ENCODE data around the gene RABL6. TPM values are rescaled to one million over a fixed set of nuclear protein-coding genes. Genes with fewer than 3 reads are reported as not detected.

The RABL6 gene
- total and polyA plus RNA-seq, 7 donors: 36.0 to 103 (median 55.9) TPM

DNA sequence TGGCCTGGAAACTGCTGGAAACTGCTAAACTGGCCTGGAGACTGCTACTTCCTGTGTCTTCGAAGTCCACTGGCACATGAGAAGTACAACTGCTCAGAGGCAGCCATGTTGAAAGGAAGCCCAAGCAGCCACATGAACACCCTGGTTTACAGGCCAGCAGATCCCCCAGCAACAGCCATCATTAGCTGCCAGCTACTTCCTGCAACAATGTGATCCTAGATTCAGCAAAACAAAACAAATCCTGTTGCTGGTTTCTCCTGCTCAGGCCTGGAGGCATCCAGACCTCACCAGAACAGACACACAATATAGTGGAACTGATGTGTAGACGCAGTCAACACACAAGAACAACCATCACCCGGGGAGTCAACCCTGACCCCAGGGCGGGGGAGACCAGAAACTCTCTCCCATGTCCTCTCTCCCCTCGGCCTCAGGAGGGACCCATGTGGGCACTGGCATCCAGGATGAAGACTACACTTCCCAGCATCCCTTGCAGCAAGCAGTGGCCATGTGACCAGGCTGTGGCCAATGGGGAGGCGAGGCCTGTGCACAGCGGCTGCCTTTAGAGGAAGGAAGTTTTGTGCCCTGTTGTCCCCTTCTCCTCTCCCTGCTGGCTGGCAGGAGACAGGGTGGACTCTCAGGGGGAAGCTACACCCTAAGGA lies 34.2 kb upstream of the RABL6 start:
- H3K4me3 ChIP-seq: no peak overlapping the region
- H3K36me3 ChIP-seq: no peaks in the 10 kb centered on the region
- no peak overlapping the region for H3K27ac ChIP-seq
- no peak for DNase-seq
- TF ChIP-seq, protein P1, sequence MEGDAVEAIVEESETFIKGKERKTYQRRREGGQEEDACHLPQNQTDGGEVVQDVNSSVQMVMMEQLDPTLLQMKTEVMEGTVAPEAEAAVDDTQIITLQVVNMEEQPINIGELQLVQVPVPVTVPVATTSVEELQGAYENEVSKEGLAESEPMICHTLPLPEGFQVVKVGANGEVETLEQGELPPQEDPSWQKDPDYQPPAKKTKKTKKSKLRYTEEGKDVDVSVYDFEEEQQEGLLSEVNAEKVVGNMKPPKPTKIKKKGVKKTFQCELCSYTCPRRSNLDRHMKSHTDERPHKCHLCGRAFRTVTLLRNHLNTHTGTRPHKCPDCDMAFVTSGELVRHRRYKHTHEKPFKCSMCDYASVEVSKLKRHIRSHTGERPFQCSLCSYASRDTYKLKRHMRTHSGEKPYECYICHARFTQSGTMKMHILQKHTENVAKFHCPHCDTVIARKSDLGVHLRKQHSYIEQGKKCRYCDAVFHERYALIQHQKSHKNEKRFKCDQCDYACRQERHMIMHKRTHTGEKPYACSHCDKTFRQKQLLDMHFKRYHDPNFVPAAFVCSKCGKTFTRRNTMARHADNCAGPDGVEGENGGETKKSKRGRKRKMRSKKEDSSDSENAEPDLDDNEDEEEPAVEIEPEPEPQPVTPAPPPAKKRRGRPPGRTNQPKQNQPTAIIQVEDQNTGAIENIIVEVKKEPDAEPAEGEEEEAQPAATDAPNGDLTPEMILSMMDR (IDR thresholded peaks at IDR 0.05): no peak
- TF ChIP-seq EP300 (IDR thresholded peaks at IDR 0.05) (no peak), POLR2A (IDR thresholded peaks at IDR 0.05) (no peak), POLR2AphosphoS5 (IDR thresholded peaks at IDR 0.05) (no peak)
- H3K9me3 ChIP-seq: peaks cover 0 to 4% (median 2%) of the 10 kb centered on the region in 4 donors
- intact Hi-C loops (cut with DNase I): no loop called here
- H3K4me1 ChIP-seq: no peaks in the 10 kb centered on the region
- 81 to 89% methylated on average over 7 of the region's 7 CpGs for WGBS, 2 donors
- no peaks in the 10 kb centered on the region for H3K27me3 ChIP-seq

DNA sequence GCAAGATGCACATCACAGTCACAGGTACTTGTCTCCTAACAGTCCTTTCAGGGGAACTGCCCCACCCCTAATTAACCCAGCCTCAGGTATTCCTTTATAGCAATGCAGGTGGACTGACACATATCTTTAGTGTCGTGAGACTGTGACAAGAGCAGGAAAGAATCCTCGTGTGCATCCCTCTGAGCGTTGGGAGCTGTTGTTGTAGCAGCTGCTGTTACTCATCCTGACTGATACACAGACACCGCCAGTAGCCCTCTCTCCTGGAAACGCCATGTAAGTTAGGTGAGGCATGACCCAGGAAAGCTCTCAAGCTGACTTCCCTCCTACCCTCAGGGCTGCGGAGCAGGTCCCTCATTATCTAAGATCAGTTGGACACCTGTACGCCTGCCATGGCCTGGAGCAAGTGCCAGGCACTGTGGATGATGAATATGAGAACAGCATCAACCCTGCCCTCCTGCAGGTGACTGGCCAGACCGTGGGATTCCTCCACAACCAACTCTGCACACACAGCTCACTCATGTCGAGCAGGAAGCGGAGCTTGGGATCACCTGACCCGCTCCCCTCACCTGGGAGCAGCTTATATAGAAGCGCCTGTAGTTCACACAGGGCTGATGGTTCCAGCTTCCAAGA lies 33.2 kb upstream of the RABL6 start:
- 90% methylated on average over 12 of the region's 12 CpGs for WGBS, 2 donors
- TF ChIP-seq, protein P1 (IDR thresholded peaks at IDR 0.05): no peak
- no peak for TF ChIP-seq POLR2AphosphoS5 (IDR thresholded peaks at IDR 0.05)
- no peak for TF ChIP-seq POLR2A (IDR thresholded peaks at IDR 0.05)
- no peak for TF ChIP-seq EP300 (IDR thresholded peaks at IDR 0.05)
- H3K36me3 ChIP-seq: no peaks in the 10 kb centered on the region
- H3K27me3 ChIP-seq: no peaks in the 10 kb centered on the region
- intact Hi-C loops (cut with DNase I): no loop called here
- no peaks in the 10 kb centered on the region for H3K4me1 ChIP-seq
- no peak overlapping the region for H3K27ac ChIP-seq
- no peak overlapping the region for H3K4me3 ChIP-seq
- H3K9me3 ChIP-seq: peaks cover 0 to 4% (median 2%) of the 10 kb centered on the region in 4 donors
- no peak for DNase-seq

DNA sequence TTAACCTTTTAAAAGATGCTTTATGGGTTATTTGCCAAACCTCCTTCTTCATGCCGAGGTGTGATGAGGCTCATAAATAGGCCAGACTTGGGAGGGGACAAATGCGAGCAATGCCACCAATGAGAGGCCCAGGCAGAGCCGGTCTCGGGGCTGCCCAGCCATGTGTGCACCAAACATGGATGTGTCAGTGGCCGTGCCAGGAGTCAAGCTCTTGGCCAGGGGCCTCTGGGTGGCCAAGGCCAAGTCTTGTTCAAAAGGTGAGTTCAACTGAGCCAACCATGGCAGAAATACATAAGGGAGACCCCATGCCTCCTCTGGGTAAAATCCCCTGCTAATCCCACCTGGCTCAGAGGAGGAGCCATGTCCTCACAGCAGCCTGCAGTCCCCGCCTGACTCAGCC lies 32.6 kb upstream of the RABL6 start:
- intact Hi-C loops (cut with DNase I): no loop called here
- Histone ChIP-seq H3K4me1 (no peaks in the 10 kb centered on the region), H3K4me3 (no peak overlapping the region), H3K27me3 (no peaks in the 10 kb centered on the region), H3K27ac (no peak overlapping the region), H3K36me3 (no peaks in the 10 kb centered on the region), H3K9me3 (peaks cover 0 to 4% (median 2%) of the 10 kb centered on the region in 4 donors)
- WGBS, 2 donors: 76% methylated on average over 6 of the region's 6 CpGs
- no peak for DNase-seq
- TF ChIP-seq POLR2A (IDR thresholded peaks at IDR 0.05) (no peak), POLR2AphosphoS5 (IDR thresholded peaks at IDR 0.05) (no peak), EP300 (IDR thresholded peaks at IDR 0.05) (no peak)
- TF ChIP-seq, protein P1 (IDR thresholded peaks at IDR 0.05): no peak

DNA sequence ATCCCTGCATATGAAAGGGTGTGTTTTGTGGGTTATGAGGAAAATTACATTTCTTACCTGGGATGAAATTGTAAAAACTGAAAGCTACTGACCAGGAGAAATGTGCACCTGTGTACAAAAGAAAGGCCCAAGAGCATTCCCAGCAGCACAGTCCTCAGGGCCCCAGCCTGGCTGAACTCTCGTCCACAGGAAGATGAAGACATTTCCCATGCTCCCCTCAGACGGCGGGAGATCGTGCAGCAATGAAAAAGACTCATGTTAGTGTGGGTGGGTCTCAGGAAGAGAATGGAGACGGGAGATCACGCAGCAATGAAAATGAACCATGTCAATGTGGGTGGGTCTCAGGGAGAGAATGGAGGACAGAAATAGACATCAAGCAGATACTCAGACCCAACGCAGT lies 30.8 kb upstream of the RABL6 start:
- Histone ChIP-seq H3K4me3 (no peak overlapping the region), H3K27me3 (no peaks in the 10 kb centered on the region), H3K4me1 (no peaks in the 10 kb centered on the region), H3K9me3 (peaks cover 0 to 4% (median 2%) of the 10 kb centered on the region in 4 donors), H3K36me3 (no peaks in the 10 kb centered on the region), H3K27ac (no peak overlapping the region)
- DNase-seq: no peak
- WGBS, 2 donors: 48 to 59% methylated on average over 7 of the region's 7 CpGs
- intact Hi-C loops (cut with DNase I): no loop called here
- no peak for TF ChIP-seq POLR2A (IDR thresholded peaks at IDR 0.05)
- no peak for TF ChIP-seq POLR2AphosphoS5 (IDR thresholded peaks at IDR 0.05)

DNA sequence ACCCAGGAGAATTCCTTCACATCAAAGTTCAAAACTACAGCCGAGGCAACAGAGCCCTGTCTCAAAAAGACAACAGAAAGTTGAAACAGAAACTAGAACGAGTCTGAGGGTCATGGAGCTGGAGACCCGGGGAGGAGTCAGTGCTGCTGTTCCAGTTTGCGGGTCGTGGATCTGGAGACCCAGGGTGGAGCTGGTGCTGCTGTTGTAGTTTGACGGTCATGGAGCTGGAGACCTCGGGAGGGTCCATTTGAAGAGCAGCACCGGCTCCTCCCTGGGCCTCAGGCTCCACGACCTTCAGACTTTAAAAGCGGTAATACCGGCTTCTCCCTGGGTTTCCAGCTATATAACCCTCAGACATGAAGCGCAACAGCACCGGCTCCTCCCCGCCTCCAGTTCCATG lies 30.4 kb upstream of the RABL6 start:
- Histone ChIP-seq H3K9me3 (peaks cover 0 to 4% (median 2%) of the 10 kb centered on the region in 4 donors), H3K4me3 (no peak overlapping the region), H3K4me1 (no peaks in the 10 kb centered on the region), H3K36me3 (no peaks in the 10 kb centered on the region), H3K27ac (no peak overlapping the region), H3K27me3 (no peaks in the 10 kb centered on the region)
- DNase-seq: no peak
- TF ChIP-seq EP300 (IDR thresholded peaks at IDR 0.05) (no peak), POLR2AphosphoS5 (IDR thresholded peaks at IDR 0.05) (no peak), POLR2A (IDR thresholded peaks at IDR 0.05) (no peak)
- TF ChIP-seq, protein P1 (IDR thresholded peaks at IDR 0.05): no peak
- intact Hi-C loops (cut with DNase I): no loop called here
- 16 to 66% methylated on average over 14 of the region's 14 CpGs for WGBS, 2 donors
